Right lobe of liver (tissue), 6 donors: ENCODE measurements around the gene KRCC1. TPM values are rescaled to one million over a fixed set of nuclear protein-coding genes. Genes with fewer than 3 reads are reported as not detected.

ENCODE experiments used
- ATAC-seq, 4 donors: fragments of 200-7000 bp; cut with Tn5 transposase; one replicate each; pipeline ENCODE4 v1.9.1; 2020; ENCODE audit warnings: mild to moderate bottlenecking in 4 of 4, moderate library complexity in 4 of 4
- DNase-seq, 3 donors: peaks; one replicate each; pipeline ENCODE4 v3.0.0-alpha.2; 2020
- H3K27ac ChIP-seq, 3 donors: fragments of 200-600 bp; one replicate each; pipeline ENCODE4 v1.8.0; 2022
- H3K27me3 ChIP-seq, 2 donors: fragments of 200-600 bp; one replicate each; pipeline ENCODE4 v1.8.0; 2022
- H3K36me3 ChIP-seq, 4 donors: fragments of 200-600 bp; sonication (generic) in 1 of 4; one replicate each; pipeline versions ENCODE4 v1.5.1 to v1.8.0; 2017 to 2022; ENCODE audit warnings: control low read depth in 1 of 4
- H3K4me1 ChIP-seq, 4 donors: fragments of 200-600 bp; sonication (generic) in 1 of 4; one replicate each; pipeline versions ENCODE4 v1.5.1 to v1.8.0; 2017 to 2022; ENCODE audit warnings: control low read depth in 1 of 4
- H3K4me3 ChIP-seq, 3 donors: fragments of 200-600 bp; one replicate each; pipeline ENCODE4 v1.8.0; 2022
- H3K9me3 ChIP-seq, 4 donors: fragments of 200-600 bp; sonication (generic) in 1 of 4; one replicate each; pipeline versions ENCODE4 v1.5.1 to v1.8.0; 2017 to 2022; ENCODE audit warnings: control low read depth in 1 of 4
- CTCF ChIP-seq, 4 donors: fragments of 200-600 bp in 3 of 4; fragments of 450-650 bp in 1 of 4; IDR thresholded peaks; one replicate each; pipeline versions ENCODE4 v1.5.1 to v1.8.0; 2016 to 2022; ENCODE audit warnings: antibody characterized with exemption in 4 of 4, mild to moderate bottlenecking in 2 of 4
- POLR2A ChIP-seq: fragments of 450-650 bp; IDR thresholded peaks from one replicate; pipeline ENCODE4 v1.6.1; 2017; ENCODE audit warnings: antibody characterized with exemption, mild to moderate bottlenecking
- WGBS: methylation state at CpG from one replicate; pipeline ENCODE4 v1.1.6; 2018; ENCODE audit warnings: low coverage, low lambda C conversion rate; ENCODE audit not compliant: insufficient coverage; ENCODE audit errors: missing lambda C conversion rate; 5-methylcytosine and 5-hydroxymethylcytosine counted together
- intact Hi-C, 2 donors: fragments of 100-400 bp; cut with DNase I; formaldehyde crosslinking; loops; one replicate each; pipeline versions ENCODE4 v1.11.2 to v1.14.1; 2022
- total RNA-seq, 6 experiments: library from RNA; depleted of rRNA in 2 of 6; stranded (reverse); fragments of >200 nt in 2 of 6; fragmentation: NEBNext Ultra II Directional in 3 of 6; extraction: Animal tissue kit (Norgen Biotek cat#: 25700) in 3 of 6; gene quantifications; one replicate each; pipeline versions ENCODE4 v1.1.0 to v1.2.4, GENCODE V29; 2016 to 2023
- donor health status: DM: no; HTN: yes; CAD: no.
- donor health status: DM: no; HTN: no; CAD: no.
- donor health status: DM: no; HTN: no; CAD: no.
- donor health status: DM: no; HTN: yes; CAD: no.
- donor health status: DM: no; HTN: yes; CAD: no.

Gene KRCC1
- total RNA-seq, 6 experiments from 2014 or later = 9.3 to 17.1 (median 11.5) TPM

GRCh38 chr2:88016960-88017779, 38.4 kb downstream of the KRCC1 start:
- Histone ChIP-seq H3K36me3 (no peaks in the 10 kb centered on the region), H3K9me3 (no peaks in the 10 kb centered on the region), H3K4me1 (peaks cover 0 to 15% (median 0%) of the 10 kb centered on the region in 4 donors), H3K4me3 (peak overlapping the region; percentile 48 to 73 (median 69)), H3K27me3 (no peaks in the 10 kb centered on the region), H3K27ac (peak overlapping the region; percentile 92 to 97 (median 94))
- DNase-seq = peak; percentile 73 to 82 (median 79)
- 22% methylated on average over 22 of the region's 46 CpGs for WGBS
- ATAC-seq = peak; percentile 72 to 87 (median 78)
- intact Hi-C loops = no loop called here
- no peak for TF ChIP-seq POLR2A
- no peak for TF ChIP-seq CTCF (IDR thresholded peaks at IDR 0.05)

GRCh38 chr2:88016086-88016959, 39.3 kb downstream of the KRCC1 start, which contains the start of gene RNU2-63P:
Gene RNU2-63P, minus strand, starts transcription at chr2:88016547.
- Histone ChIP-seq H3K9me3 (no peaks in the 10 kb centered on the region), H3K4me3 (peak within 1 kb of the TSS; percentile 48 to 73 (median 69)), H3K4me1 (peaks cover 0 to 15% (median 0%) of the 10 kb centered on the region in 4 donors), H3K27me3 (no peaks in the 10 kb centered on the region), H3K36me3 (no peaks in the 10 kb centered on the region), H3K27ac (peak within 1 kb of the TSS; percentile 92 to 97 (median 94))
- ATAC-seq (peak; percentile 93 to 95 (median 94)), DNase-seq (peak; percentile 83 to 84 (median 83))
- intact Hi-C loops = no loop called here
- TF ChIP-seq CTCF (IDR thresholded peaks at IDR 0.05) = no peak
- peak; percentile 72 for TF ChIP-seq POLR2A
- WGBS = 3% methylated on average over 27 of the region's 34 CpGs

- TF ChIP-seq POLR2A (no peak), CTCF (IDR thresholded peaks at IDR 0.05) (no peak)
- Histone ChIP-seq H3K4me1 (peaks cover 0 to 6% (median 0%) of the 10 kb centered on the region in 4 donors), H3K27ac (no peak overlapping the region), H3K36me3 (no peaks in the 10 kb centered on the region), H3K4me3 (no peak overlapping the region), H3K9me3 (no peaks in the 10 kb centered on the region), H3K27me3 (no peaks in the 10 kb centered on the region)
- intact Hi-C loops = no loop called here
- DNase-seq = no peak
- no peak for ATAC-seq
- WGBS = 92% methylated on average over 1 of the region's 1 CpG
These were observed 44.6 kb downstream of the KRCC1 start for GRCh38 chr2:88011011-88011410.

GRCh38 chr2:88010136-88010535, 45.4 kb downstream of the KRCC1 start:
- 20% methylated on average over 1 of the region's 1 CpG for WGBS
- intact Hi-C loops = no loop called here

More at GRCh38 chr2:88010136-88010535, 45.4 kb downstream of the KRCC1 start:
- H3K4me1 ChIP-seq = no peaks in the 10 kb centered on the region
- H3K4me3 ChIP-seq = no peak overlapping the region
- DNase-seq (no peak), ATAC-seq (no peak)
- no peaks in the 10 kb centered on the region for H3K27me3 ChIP-seq
- TF ChIP-seq CTCF (IDR thresholded peaks at IDR 0.05) (no peak), POLR2A (no peak)
- no peaks in the 10 kb centered on the region for H3K36me3 ChIP-seq
- no peaks in the 10 kb centered on the region for H3K9me3 ChIP-seq
- H3K27ac ChIP-seq = no peak overlapping the region
